HepG2 (cell line): Measurements from ENCODE around the gene BANK1. TPM values are rescaled to one million over a fixed set of nuclear protein-coding genes. Genes with fewer than 3 reads are reported as not detected.

ENCODE experiments used
- ATAC-seq: fragments of 200-7000 bp; cut with Tn5 transposase; 3 replicates; pipeline ENCODE4 v1.9.1; 2020; ENCODE audit warnings: mild to moderate bottlenecking, moderate library complexity
- BruUV-seq: library from RNA; stranded (reverse); fragments of 400-500 nt; replicated peaks from 2 replicates; lab custom pipeline; 2021; lab: Mats Ljungman, UMichigan
- CTCF ChIA-PET: fragments of 300-600 bp; formaldehyde crosslinking; extraction: SDS; loops from one replicate; lab custom pipeline; 2021; ENCODE audit warnings: low total read pairs, inconsistent platforms, low intra/inter-chr PET ratio; lab: Yijun Ruan, JAX
- POLR2A ChIA-PET: fragments of 350-600 bp; sonication (Branson Sonifier 250); formaldehyde crosslinking; loops from one replicate; lab custom pipeline; 2020; ENCODE audit warnings: antibody characterized with exemption, inconsistent platforms; lab: Yijun Ruan, JAX
- DNase-seq: peaks from one replicate; pipeline ENCODE4 v3.0.0-alpha.2; 2015; ENCODE audit warnings: low spot score
- FAIRE-seq: peaks from 3 replicates; lab custom pipeline; 2011; peaks lifted over from hg19 to GRCh38; lab: Jason Lieb, UNC
- H2AFZ ChIP-seq: one replicate; pipeline ENCODE4 v1.6.1; 2011; ENCODE audit warnings: low read length, inconsistent platforms
- H3K27ac ChIP-seq: fragments of 300-600 bp; 3 replicates; pipeline ENCODE4 v1.8.0; 2011; ENCODE audit warnings: mixed run types, mild to moderate bottlenecking, mixed read lengths, low read length, inconsistent platforms; ENCODE audit not compliant: insufficient read depth; ENCODE audit errors: extremely low read length
- H3K27me3 ChIP-seq, 2 experiments: fragments of 200-600 bp in 1 of 2; 2 replicates in 1 of 2; 3 replicates in 1 of 2; pipeline versions ENCODE4 v1.6.0 to v1.8.0; 2011; ENCODE audit warnings: low read length in 2 of 2, mild to moderate bottlenecking in 2 of 2, moderate library complexity in 2 of 2, inconsistent platforms in 1 of 2; ENCODE audit not compliant: insufficient read depth in 2 of 2, control insufficient read depth in 1 of 2
- H3K36me3 ChIP-seq, 2 experiments: fragments of 200-600 bp in 1 of 2; replicated peaks in 1 of 2; 2 replicates in 1 of 2; 3 replicates in 1 of 2; pipeline versions ENCODE4 v1.5.1 to v1.8.0; 2011; ENCODE audit warnings: low read length in 2 of 2, inconsistent platforms in 1 of 2; ENCODE audit not compliant: insufficient read depth in 2 of 2, control insufficient read depth in 1 of 2
- H3K4me1 ChIP-seq: 2 replicates; pipeline ENCODE4 v1.5.1; 2012; ENCODE audit warnings: low read length, inconsistent platforms; ENCODE audit not compliant: insufficient read depth
- H3K4me2 ChIP-seq: 2 replicates; pipeline ENCODE4 v1.6.0; 2011; ENCODE audit warnings: low read depth, low read length, inconsistent platforms
- H3K4me3 ChIP-seq, 3 experiments: fragments of 200-600 bp in 1 of 3; sonication (generic), shearing (Covaris generic) in 1 of 3; replicated peaks in 1 of 3; 2 replicates each; pipeline ENCODE4 v1.5.1; 2011 to 2016; ENCODE audit warnings: low read length in 3 of 3, inconsistent platforms in 2 of 3, low read depth in 2 of 3, mild to moderate bottlenecking in 2 of 3, control low read depth in 1 of 3, mixed read lengths in 1 of 3; ENCODE audit not compliant: insufficient read depth in 1 of 3
- H3K79me2 ChIP-seq: one replicate; pipeline ENCODE4 v1.6.1; 2011; ENCODE audit warnings: low read length, inconsistent platforms; ENCODE audit not compliant: insufficient read depth
- H3K9ac ChIP-seq: 2 replicates; pipeline ENCODE4 v1.6.0; 2011; ENCODE audit warnings: mild to moderate bottlenecking, low read depth, low read length, inconsistent platforms; ENCODE audit not compliant: insufficient read depth
- H3K9me3 ChIP-seq: 2 replicates; pipeline ENCODE4 v1.5.1; 2012; ENCODE audit warnings: mild to moderate bottlenecking, low read length
- H4K20me1 ChIP-seq: 2 replicates; pipeline ENCODE4 v1.6.0; 2011; ENCODE audit warnings: inconsistent platforms, mild to moderate bottlenecking, low read length, moderate library complexity; ENCODE audit not compliant: insufficient read depth
- CEBPG ChIP-seq: IDR thresholded peaks from 2 replicates; pipeline ENCODE4 v1.6.1; 2016
- GTF3A ChIP-seq: sonication (generic); formaldehyde crosslinking; conservative IDR thresholded peaks from 2 replicates; pipeline ENCODE4 v1.4.0; 2020; ENCODE audit warnings: mild to moderate bottlenecking, missing genetic modification reagents
- HNF4G ChIP-seq, 2 experiments: sonication (generic) in 1 of 2; formaldehyde crosslinking in 1 of 2; IDR thresholded peaks; 2 replicates each; pipeline versions ENCODE4 v1.4.0 to v1.6.1; 2011 to 2020; ENCODE audit warnings: borderline replicate concordance in 2 of 2, low read depth in 2 of 2, mild to moderate bottlenecking in 2 of 2, low read length in 1 of 2, missing genetic modification reagents in 1 of 2, moderate library complexity in 1 of 2
- NFATC3 ChIP-seq: sonication (generic); formaldehyde crosslinking; IDR thresholded peaks from 2 replicates; pipeline ENCODE4 v1.5.1; 2020; ENCODE audit warnings: mild to moderate bottlenecking, missing genetic modification reagents
- NFE2L1 ChIP-seq: sonication (generic); formaldehyde crosslinking; IDR thresholded peaks from 2 replicates; pipeline ENCODE4 v1.4.0; 2020; ENCODE audit warnings: missing genetic modification reagents, mild to moderate bottlenecking, borderline replicate concordance
- NR2C2 ChIP-seq: sonication (generic); formaldehyde crosslinking; IDR thresholded peaks from 2 replicates; pipeline ENCODE4 v1.4.0; 2020; ENCODE audit warnings: missing genetic modification reagents, mild to moderate bottlenecking, moderate library complexity, borderline replicate concordance
- SNAPC2 ChIP-seq: sonication (generic); formaldehyde crosslinking; IDR thresholded peaks from 2 replicates; pipeline ENCODE4 v1.8.1; 2022; ENCODE audit warnings: mild to moderate bottlenecking, missing genetic modification reagents
- ZFP41 ChIP-seq: sonication (generic); formaldehyde crosslinking; IDR thresholded peaks from 2 replicates; pipeline ENCODE4 v1.4.0; 2020; ENCODE audit warnings: mild to moderate bottlenecking, missing genetic modification reagents, borderline replicate concordance
- ZFP82 ChIP-seq: sonication (generic); formaldehyde crosslinking; IDR thresholded peaks from 2 replicates; pipeline ENCODE4 v1.5.1; 2020; ENCODE audit warnings: mild to moderate bottlenecking, missing genetic modification reagents, borderline replicate concordance
- ZNF644 ChIP-seq: IDR thresholded peaks from 2 replicates; pipeline ENCODE4 v1.6.1; 2016; ENCODE audit warnings: low read depth
- WGBS: methylation state at CpG from one replicate; pipeline ENCODE4 v1.1.6; 2017; ENCODE audit warnings: low lambda C conversion rate; 5-methylcytosine and 5-hydroxymethylcytosine counted together
- in situ Hi-C: cut with HindIII; loops from 2 replicates; pipeline ENCODE4 v1.10.0; 2017; ENCODE audit warnings: low pct_unique_long_range_greater_than_20kb; ENCODE audit not compliant: extremely low pct_ligation_motif_present
- intact Hi-C: fragments of 100-400 bp; cut with micrococcal nuclease; formaldehyde crosslinking; loops from one replicate; pipeline ENCODE4 v1.10.0; 2022; ENCODE audit not compliant: unreplicated experiment
- polyA plus RNA-seq, 8 experiments: library from polyadenylated mRNA; depleted of rRNA in 3 of 8; stranded (reverse) in 7 of 8; unstranded in 1 of 8; fragments of >200 nt; fragmentation: Illumina TruSeq in 4 of 8; extraction: Trizol in 4 of 8; gene quantifications; 2 replicates each; pipeline versions ENCODE4 v1.2.1 to v1.2.3, GENCODE V29; 2011 to 2016; ENCODE audit warnings: low read depth in 4 of 8, missing spikeins in 1 of 8, mixed read lengths in 1 of 8; ENCODE audit not compliant: insufficient read depth in 1 of 8
- total RNA-seq, 5 experiments: library from RNA; depleted of rRNA; stranded (reverse); fragments of >200 nt; fragmentation: Illumina TruSeq; extraction: Trizol; gene quantifications; 2 replicates each; pipeline ENCODE4 v1.2.3, GENCODE V29; 2016; ENCODE audit warnings: low read depth in 1 of 5
- TF ChIP-seq, protein P1 (sequence below): sonication (generic); formaldehyde crosslinking; IDR thresholded peaks from 2 replicates; pipeline ENCODE4 v1.4.0; 2020; ENCODE audit warnings: missing genetic modification reagents

BANK1 gene
- total and polyA plus RNA-seq, 2 of the 13 experiments (the other 11 are each of a cell fraction or from before 2014, with no cell fraction given), result 0.15 TPM; not detected in 1

DNA sequence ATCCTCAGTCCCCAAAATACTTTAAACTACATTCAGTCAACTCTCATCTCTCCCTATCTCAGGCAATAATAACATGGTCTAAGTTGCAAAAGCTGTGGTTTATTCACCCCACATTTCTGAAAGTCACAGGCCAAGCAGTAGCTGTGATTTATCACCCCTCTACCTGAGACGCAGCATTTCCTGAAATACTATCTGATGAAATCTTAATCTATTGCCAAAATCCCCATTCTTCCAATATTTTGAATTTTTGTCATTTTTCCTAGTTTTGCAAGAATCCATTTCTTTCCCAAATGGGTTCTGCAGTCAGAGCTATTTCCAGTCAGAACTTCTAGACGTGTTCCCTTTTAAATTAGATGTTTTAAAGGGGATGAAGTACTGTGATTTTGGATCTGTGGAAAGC lies 148.3 kb downstream of the BANK1 start:
- H3K4me1 ChIP-seq, result no peaks in the 10 kb centered on the region
- H3K27me3 ChIP-seq, result no peaks in the 10 kb centered on the region
- in situ Hi-C loops, result no loop called here
- CTCF ChIA-PET, result no interaction called here
- BruUV-seq, result no TSS peak
- POLR2A ChIA-PET, result no interaction called here
- H4K20me1 ChIP-seq, result no peaks in the 10 kb centered on the region
- no peak overlapping the region for H3K9ac ChIP-seq
- no peak for TF ChIP-seq NFATC3 (CRISPR knock-in tag)
- no peak for TF ChIP-seq NFE2L1 (CRISPR knock-in tag)
- no peak for TF ChIP-seq HNF4G (IDR thresholded peaks at IDR 0.05; ENCODE audit: borderline replicate concordance, low read depth, low read length)
- no peak for TF ChIP-seq HNF4G (CRISPR knock-in tag; IDR thresholded peaks at IDR 0.05; ENCODE audit: borderline replicate concordance, low read depth)
- no peak overlapping the region for H3K4me3 ChIP-seq
- DNase-seq, result no peak
- FAIRE-seq, result no peak
- H3K9me3 ChIP-seq, result no peaks in the 10 kb centered on the region
- ATAC-seq, result no peak
- no peaks in the 10 kb centered on the region for H3K79me2 ChIP-seq
- H3K36me3 ChIP-seq, result no peaks in the 10 kb centered on the region
- H3K27ac ChIP-seq, result no peak overlapping the region
- no peak overlapping the region for H3K4me2 ChIP-seq
- WGBS, result 20% methylated on average over 2 of the region's 2 CpGs
- no peak overlapping the region for H2AFZ ChIP-seq
- intact Hi-C loops, result no loop called here

DNA sequence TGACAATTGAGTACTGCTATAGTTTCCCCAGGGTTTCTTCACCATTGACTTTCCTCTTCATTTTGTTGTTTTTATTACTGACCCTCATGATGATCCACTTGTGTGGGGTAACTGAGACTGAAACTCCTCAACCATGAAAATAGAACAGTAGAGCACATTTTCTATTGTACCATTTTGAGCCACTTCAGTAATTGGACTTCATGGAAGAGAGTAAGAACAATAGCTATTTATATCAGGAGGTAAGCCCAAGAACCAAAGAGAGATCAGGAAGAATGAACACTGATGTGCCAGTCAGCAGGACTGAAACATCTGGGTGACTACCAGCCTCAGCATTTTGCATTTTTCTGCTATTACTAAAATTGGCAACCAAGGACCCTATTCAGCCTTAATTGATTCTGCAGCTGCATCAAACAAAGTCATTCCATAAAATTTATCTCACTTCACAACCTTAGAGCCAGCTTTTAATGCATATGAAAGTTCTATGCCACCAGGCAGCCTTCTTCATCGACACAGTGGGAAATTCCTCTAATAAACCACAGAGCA lies 151.4 kb downstream of the BANK1 start:
- Histone ChIP-seq H3K9me3 (no peaks in the 10 kb centered on the region), H3K27me3 (no peaks in the 10 kb centered on the region), H3K4me2 (no peak overlapping the region), H3K4me3 (no peak overlapping the region), H3K27ac (no peak overlapping the region), H3K9ac (no peak overlapping the region), H4K20me1 (no peaks in the 10 kb centered on the region), H2AFZ (no peak overlapping the region), H3K36me3 (no peaks in the 10 kb centered on the region), H3K4me1 (no peaks in the 10 kb centered on the region), H3K79me2 (no peaks in the 10 kb centered on the region)
- WGBS, result 0% methylated on average over 1 of the region's 1 CpG
- FAIRE-seq (no peak), ATAC-seq (no peak), DNase-seq (no peak)
- in situ Hi-C loops, result no loop called here
- POLR2A ChIA-PET, result no interaction called here
- intact Hi-C loops, result no loop called here
- BruUV-seq, result no TSS peak
- CTCF ChIA-PET, result no interaction called here
- TF ChIP-seq ZNF644, result no peak
- TF ChIP-seq ZFP82 (CRISPR knock-in tag), result no peak
- no peak for TF ChIP-seq ZFP41
- no peak for TF ChIP-seq GTF3A (CRISPR knock-in tag)
- TF ChIP-seq, protein P1, sequence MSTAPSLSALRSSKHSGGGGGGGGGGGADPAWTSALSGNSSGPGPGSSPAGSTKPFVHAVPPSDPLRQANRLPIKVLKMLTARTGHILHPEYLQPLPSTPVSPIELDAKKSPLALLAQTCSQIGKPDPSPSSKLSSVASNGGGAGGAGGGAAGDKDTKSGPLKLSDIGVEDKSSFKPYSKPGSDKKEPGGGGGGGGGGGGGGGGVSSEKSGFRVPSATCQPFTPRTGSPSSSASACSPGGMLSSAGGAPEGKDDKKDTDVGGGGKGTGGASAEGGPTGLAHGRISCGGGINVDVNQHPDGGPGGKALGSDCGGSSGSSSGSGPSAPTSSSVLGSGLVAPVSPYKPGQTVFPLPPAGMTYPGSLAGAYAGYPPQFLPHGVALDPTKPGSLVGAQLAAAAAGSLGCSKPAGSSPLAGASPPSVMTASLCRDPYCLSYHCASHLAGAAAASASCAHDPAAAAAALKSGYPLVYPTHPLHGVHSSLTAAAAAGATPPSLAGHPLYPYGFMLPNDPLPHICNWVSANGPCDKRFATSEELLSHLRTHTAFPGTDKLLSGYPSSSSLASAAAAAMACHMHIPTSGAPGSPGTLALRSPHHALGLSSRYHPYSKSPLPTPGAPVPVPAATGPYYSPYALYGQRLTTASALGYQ (CRISPR knock-in tag), result no peak
- TF ChIP-seq SNAPC2 (CRISPR knock-in tag), result no peak
- no peak for TF ChIP-seq NR2C2
- no peak for TF ChIP-seq CEBPG (CRISPR knock-in tag)
